22Rv1 (cell line): Measurements from ENCODE around the gene CECR2.

Source experiments
- CTCF ChIP-seq: fragments of 450-650 bp; IDR thresholded peaks from 2 replicates; pipeline ENCODE4 v1.5.1; 2017; ENCODE audit warnings: mild to moderate bottlenecking
- ZFX ChIP-seq: fragments of 450-650 bp; IDR thresholded peaks from 2 replicates; pipeline ENCODE4 v1.6.1; 2017; ENCODE audit warnings: antibody characterized with exemption, borderline replicate concordance

- TF ChIP-seq CTCF (no peak), ZFX (no peak)
These were observed 7.7 kb downstream of the CECR2 start for GRCh38 chr22:17376950-17377349.
